H1 (cell line): ENCODE data around the gene KRT7. TPM values are rescaled to one million over a fixed set of nuclear protein-coding genes. Genes with fewer than 3 reads are reported as not detected.

Source experiments
- EZH2 ChIP-seq: fragments of 200-600 bp; sonication (generic); IDR thresholded peaks from 2 replicates; pipeline ENCODE4 v1.7.1; 2012; ENCODE audit warnings: low read depth, mild to moderate bottlenecking, moderate library complexity, low read length, inconsistent platforms; ENCODE audit not compliant: severe bottlenecking
- RFX5 ChIP-seq: IDR thresholded peaks from 2 replicates; pipeline ENCODE4 v1.6.1; 2011; ENCODE audit warnings: low read depth, low read length, improper control_type of control experiment, borderline replicate concordance
- YY1 ChIP-seq: IDR thresholded peaks from 2 replicates; pipeline ENCODE4 v1.6.1; 2011; ENCODE audit warnings: low read depth, mild to moderate bottlenecking, low read length
- polyA plus RNA-seq, 7 experiments: library from polyadenylated mRNA; depleted of rRNA in 3 of 7; stranded (reverse) in 5 of 7; unstranded in 2 of 7; fragments of >200 nt in 5 of 7; fragments of 200-250 nt in 2 of 7; gene quantifications; 1 replicate in 5 of 7; 2 replicates in 1 of 7; 4 replicates in 1 of 7; pipeline versions ENCODE4 v1.2.1 to v1.2.3, GENCODE V29; 2011 to 2013; ENCODE audit warnings: missing spikeins in 2 of 7, mixed read lengths in 2 of 7
- total RNA-seq: library from RNA; stranded (reverse); fragmentation: NEBNext Ultra II Directional; extraction: Animal tissue kit (Norgen Biotek cat#: 25700); gene quantifications from 2 replicates; pipeline ENCODE4 v1.2.1, GENCODE V29; 2021

KRT7 gene
- total and polyA plus RNA-seq, 2 of the 8 experiments (the other 6 are each of a cell fraction or from before 2014, with no cell fraction given), result 13.2 to 19.0 TPM

DNA sequence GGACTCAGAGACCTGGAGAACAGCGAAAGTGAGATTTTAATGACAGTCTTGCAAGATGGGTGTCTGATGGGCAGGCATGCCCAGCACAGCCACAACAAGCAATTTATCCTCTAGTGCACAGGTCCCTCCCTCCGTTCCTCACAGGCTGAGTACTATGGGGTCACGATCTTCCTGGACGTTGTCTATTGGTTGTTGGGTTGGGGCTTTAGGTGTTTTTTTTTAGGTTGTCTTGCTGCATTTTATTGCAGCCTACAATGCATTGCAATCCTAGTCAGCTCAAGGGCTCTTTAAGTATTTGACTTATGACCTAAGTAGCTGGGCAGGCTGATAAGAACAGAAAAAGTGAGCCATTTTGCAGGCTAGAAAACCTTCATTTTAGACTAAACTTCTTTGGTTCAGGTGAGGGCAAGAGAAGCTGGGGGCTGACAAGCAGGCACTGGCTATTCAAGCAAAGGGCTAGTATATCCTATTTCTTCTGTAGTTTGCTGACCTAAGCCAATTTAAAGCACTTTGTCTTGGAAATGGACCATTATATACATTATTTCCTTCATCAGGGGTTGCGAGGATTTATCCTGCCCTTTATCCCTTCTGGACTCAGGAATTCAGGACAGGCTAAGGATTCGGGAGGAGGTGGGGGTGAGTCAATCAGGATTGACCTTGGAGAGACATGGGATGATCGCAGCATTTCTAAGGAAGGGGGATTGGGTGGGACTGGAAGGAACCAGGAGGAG, 6.0 kb downstream of the KRT7 start (continued):
- no peak for TF ChIP-seq YY1
- TF ChIP-seq RFX5, result no peak
- TF ChIP-seq EZH2, result no peak
